ENCODE measurements around the gene DOCK8.

DNA sequence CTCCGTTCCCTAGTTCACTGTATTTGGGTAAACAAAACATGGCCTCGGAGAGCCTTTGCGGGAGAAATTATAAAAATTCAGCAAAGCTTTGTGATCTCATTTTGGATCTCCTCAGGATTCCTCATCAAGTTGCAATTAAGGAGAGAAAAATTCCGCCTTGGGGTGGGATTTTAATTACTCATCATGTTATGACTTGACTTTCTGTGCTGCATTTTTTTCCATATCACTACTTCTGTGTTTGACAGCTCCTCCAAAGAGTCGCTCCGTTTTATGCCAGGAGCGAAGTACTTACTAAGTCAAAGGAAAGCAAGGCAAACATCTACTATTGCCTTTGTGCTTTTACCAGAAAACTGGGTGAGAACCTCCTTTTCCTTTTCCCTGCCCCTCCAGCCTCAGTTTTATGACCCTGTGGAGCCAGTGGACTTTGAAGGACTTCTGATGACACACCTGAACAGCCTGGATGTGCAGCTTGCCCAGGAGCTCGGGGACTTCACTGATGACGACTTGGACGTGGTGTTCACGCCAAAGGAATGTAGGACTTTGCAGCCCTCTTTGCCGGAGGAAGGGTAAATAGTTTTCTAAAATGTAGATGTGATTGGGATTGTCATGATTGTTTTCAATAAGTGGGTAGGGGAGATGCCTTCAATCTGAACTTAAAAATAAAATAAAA, 71.5 kb downstream of the DOCK8 start:
- TF ChIP-seq, protein P1, sequence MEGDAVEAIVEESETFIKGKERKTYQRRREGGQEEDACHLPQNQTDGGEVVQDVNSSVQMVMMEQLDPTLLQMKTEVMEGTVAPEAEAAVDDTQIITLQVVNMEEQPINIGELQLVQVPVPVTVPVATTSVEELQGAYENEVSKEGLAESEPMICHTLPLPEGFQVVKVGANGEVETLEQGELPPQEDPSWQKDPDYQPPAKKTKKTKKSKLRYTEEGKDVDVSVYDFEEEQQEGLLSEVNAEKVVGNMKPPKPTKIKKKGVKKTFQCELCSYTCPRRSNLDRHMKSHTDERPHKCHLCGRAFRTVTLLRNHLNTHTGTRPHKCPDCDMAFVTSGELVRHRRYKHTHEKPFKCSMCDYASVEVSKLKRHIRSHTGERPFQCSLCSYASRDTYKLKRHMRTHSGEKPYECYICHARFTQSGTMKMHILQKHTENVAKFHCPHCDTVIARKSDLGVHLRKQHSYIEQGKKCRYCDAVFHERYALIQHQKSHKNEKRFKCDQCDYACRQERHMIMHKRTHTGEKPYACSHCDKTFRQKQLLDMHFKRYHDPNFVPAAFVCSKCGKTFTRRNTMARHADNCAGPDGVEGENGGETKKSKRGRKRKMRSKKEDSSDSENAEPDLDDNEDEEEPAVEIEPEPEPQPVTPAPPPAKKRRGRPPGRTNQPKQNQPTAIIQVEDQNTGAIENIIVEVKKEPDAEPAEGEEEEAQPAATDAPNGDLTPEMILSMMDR (conservative IDR thresholded peaks at IDR 0.05; ENCODE audit: low read length): no peak
- TF ChIP-seq EZH2phosphoT487 (IDR thresholded peaks at IDR 0.05; ENCODE audit: borderline replicate concordance, low read depth, low read length): no peak
